SK-N-SH (cell line): ENCODE measurements around the gene RPF1. TPM values are rescaled to one million over a fixed set of nuclear protein-coding genes. Genes with fewer than 3 reads are reported as not detected.
A peak's percentile ranks its signal among the peaks of the same experiment; 100 is the strongest.

Experiments used
- CTCF ChIA-PET: fragments of 300-600, 350-600 bp; formaldehyde crosslinking; extraction: SDS; loops from one replicate; lab custom pipeline; 2021; lab: Yijun Ruan, JAX
- POLR2A ChIA-PET: fragments of 350-600 bp; sonication (Branson Sonifier 250); formaldehyde crosslinking; extraction: SDS; loops from one replicate; lab custom pipeline; 2020; ENCODE audit warnings: antibody characterized with exemption, inconsistent platforms; lab: Yijun Ruan, JAX
- DNase-seq: peaks from one replicate; pipeline ENCODE4 v3.0.0; 2012
- H2AFZ ChIP-seq: fragments of 200-600 bp; sonication (generic); 2 replicates; pipeline ENCODE4 v1.8.1; 2016; ENCODE audit warnings: antibody characterized with exemption, mild to moderate bottlenecking, low read depth
- H3F3A ChIP-seq: fragments of 200-600 bp; sonication (generic); replicated peaks from 2 replicates; pipeline ENCODE3; 2016; ENCODE audit warnings: antibody characterized with exemption, mild to moderate bottlenecking; ENCODE audit not compliant: insufficient read depth
- H3K27ac ChIP-seq, 2 experiments: fragments of 200-500 bp in 1 of 2; fragments of 200-600 bp in 1 of 2; sonication (Bioruptor generic) in 1 of 2; sonication (generic), shearing (Covaris generic) in 1 of 2; 2 replicates each; pipeline versions ENCODE4 v1.5.1 to v1.6.1; 2014 to 2016; ENCODE audit warnings: low read depth in 2 of 2, inconsistent platforms in 1 of 2, low read length in 1 of 2, mild to moderate bottlenecking in 1 of 2, mixed read lengths in 1 of 2
- H3K27me3 ChIP-seq: fragments of 200-600 bp; sonication (generic), shearing (Covaris generic); 2 replicates; pipeline ENCODE4 v1.6.1; 2016; ENCODE audit warnings: mixed run types; ENCODE audit not compliant: insufficient read depth
- H3K36me3 ChIP-seq, 2 experiments: fragments of 200-500 bp in 1 of 2; fragments of 200-600 bp in 1 of 2; sonication (Bioruptor generic) in 1 of 2; sonication (generic) in 1 of 2; replicated peaks in 1 of 2; 2 replicates each; pipeline versions ENCODE3 to v1.5.1; 2014 to 2016; ENCODE audit warnings: low read length in 1 of 2, mild to moderate bottlenecking in 1 of 2; ENCODE audit not compliant: insufficient read depth in 2 of 2, control insufficient read depth in 1 of 2
- H3K4me1 ChIP-seq, 2 experiments: fragments of 200-500 bp in 1 of 2; fragments of 200-600 bp in 1 of 2; sonication (Bioruptor generic) in 1 of 2; sonication (generic), shearing (Covaris generic) in 1 of 2; 2 replicates each; pipeline versions ENCODE4 v1.5.1 to v1.6.1; 2014 to 2016; ENCODE audit warnings: low read depth in 1 of 2, low read length in 1 of 2, mixed run types in 1 of 2; ENCODE audit not compliant: insufficient read depth in 2 of 2, control insufficient read depth in 1 of 2
- H3K4me2 ChIP-seq: fragments of 200-600 bp; sonication (generic), shearing (Covaris generic); 2 replicates; pipeline ENCODE4 v1.6.1; 2017; ENCODE audit warnings: mixed run types
- H3K4me3 ChIP-seq, 2 experiments: fragments of 200-500 bp in 1 of 2; fragments of 200-600 bp in 1 of 2; sonication (Bioruptor generic) in 1 of 2; sonication (generic), shearing (Covaris generic) in 1 of 2; 2 replicates each; pipeline versions ENCODE4 v1.5.1 to v1.8.1; 2014 to 2016; ENCODE audit warnings: low read depth in 2 of 2, inconsistent platforms in 1 of 2, low read length in 1 of 2, mild to moderate bottlenecking in 1 of 2, mixed read lengths in 1 of 2, moderate library complexity in 1 of 2
- H3K79me2 ChIP-seq: fragments of 200-600 bp; sonication (generic); 2 replicates; pipeline ENCODE4 v1.8.1; 2017; ENCODE audit warnings: mild to moderate bottlenecking; ENCODE audit not compliant: insufficient read depth
- H3K9ac ChIP-seq: fragments of 200-600 bp; sonication (generic); 2 replicates; pipeline ENCODE4 v1.6.1; 2017; ENCODE audit warnings: mixed run types
- H3K9me2 ChIP-seq: fragments of 200-600 bp; sonication (generic); 2 replicates; pipeline ENCODE4 v1.6.1; 2017; ENCODE audit warnings: mixed run types
- H3K9me3 ChIP-seq: fragments of 200-600 bp; sonication (generic); 2 replicates; pipeline ENCODE4 v1.6.1; 2017; ENCODE audit warnings: mixed run types, mild to moderate bottlenecking, moderate library complexity
- H4K20me1 ChIP-seq: fragments of 200-600 bp; sonication (generic); 2 replicates; pipeline ENCODE4 v1.6.1; 2017; ENCODE audit warnings: mild to moderate bottlenecking, mixed run types; ENCODE audit not compliant: insufficient read depth
- CHD2 ChIP-seq: fragments of 150-350 bp; IDR thresholded peaks from 2 replicates; pipeline ENCODE4 v1.6.1; 2018; ENCODE audit warnings: low read length; ENCODE audit not compliant: partially characterized antibody
- ELF1 ChIP-seq: IDR thresholded peaks from 2 replicates; pipeline ENCODE4 v1.4.0; 2012
- EZH2phosphoT487 ChIP-seq: fragments of 200-600 bp; sonication (generic); IDR thresholded peaks from 2 replicates; pipeline ENCODE4 v1.6.1; 2017; ENCODE audit warnings: low read depth, mixed run types, mild to moderate bottlenecking, antibody characterized with exemption, moderate library complexity, borderline replicate concordance
- GATA2 ChIP-seq: sonication (generic); formaldehyde crosslinking; IDR thresholded peaks from 2 replicates; pipeline ENCODE4 v1.5.0; 2020; ENCODE audit warnings: mild to moderate bottlenecking, missing genetic modification reagents
- JUND ChIP-seq: IDR thresholded peaks from 2 replicates; pipeline ENCODE4 v1.4.0; 2012
- MXI1 ChIP-seq: IDR thresholded peaks from 2 replicates; pipeline ENCODE4 v1.6.1; 2012; ENCODE audit warnings: mild to moderate bottlenecking, low read depth, low read length, improper control_type of control experiment
- NRF1 ChIP-seq: IDR thresholded peaks from 2 replicates; pipeline ENCODE4 v1.6.1; 2012; ENCODE audit warnings: low read depth, mild to moderate bottlenecking, low read length
- RAD21 ChIP-seq: IDR thresholded peaks from 2 replicates; pipeline ENCODE4 v1.6.1; 2012; ENCODE audit warnings: mild to moderate bottlenecking, low read length
- RCOR1 ChIP-seq: fragments of 150-350 bp; IDR thresholded peaks from 2 replicates; pipeline ENCODE4 v1.6.1; 2017; ENCODE audit warnings: antibody characterized with exemption, low read length
- RFX5 ChIP-seq: IDR thresholded peaks from 2 replicates; pipeline ENCODE4 v1.6.1; 2012; ENCODE audit warnings: mild to moderate bottlenecking, improper control_type of control experiment, low read length
- RXRA ChIP-seq: IDR thresholded peaks from 2 replicates; pipeline ENCODE4 v1.4.0; 2012; ENCODE audit warnings: low read depth, mild to moderate bottlenecking, borderline replicate concordance
- SIN3A ChIP-seq: IDR thresholded peaks from 2 replicates; pipeline ENCODE4 v1.6.1; 2012; ENCODE audit warnings: low read depth, mild to moderate bottlenecking, low read length, moderate library complexity, borderline replicate concordance
- TAF1 ChIP-seq: IDR thresholded peaks from 2 replicates; pipeline ENCODE4 v1.6.1; 2012; ENCODE audit warnings: low read depth, mild to moderate bottlenecking, low read length, moderate library complexity, borderline replicate concordance
- TEAD4 ChIP-seq: IDR thresholded peaks from 2 replicates; pipeline ENCODE4 v1.4.0; 2012; ENCODE audit warnings: mild to moderate bottlenecking, borderline replicate concordance; ENCODE audit not compliant: insufficient read depth
- USF2 ChIP-seq: fragments of 150-350 bp; IDR thresholded peaks from 2 replicates; pipeline ENCODE4 v1.6.1; 2017; ENCODE audit warnings: antibody characterized with exemption, low read length, low read depth, borderline replicate concordance
- YY1 ChIP-seq: IDR thresholded peaks from 2 replicates; pipeline ENCODE4 v1.4.0; 2012; ENCODE audit warnings: low read depth, mild to moderate bottlenecking
- WGBS: methylation state at CpG from one replicate; pipeline ENCODE4 v1.1.6; 2017; ENCODE audit warnings: low lambda C conversion rate; 5-methylcytosine and 5-hydroxymethylcytosine counted together
- polyA plus RNA-seq, 3 experiments: library from polyadenylated mRNA; depleted of rRNA; stranded (reverse); fragments of >200 nt; gene quantifications; 2 replicates each; pipeline ENCODE4 v1.2.3, GENCODE V29; 2012
- TF ChIP-seq, protein P1 (sequence below): IDR thresholded peaks from 2 replicates; pipeline ENCODE4 v1.4.0; 2012; ENCODE audit warnings: low read depth

The RPF1 gene
- polyA plus RNA-seq, 1 of the 3 experiments (the other 2 are of a cell fraction): 22.6 TPM

DNA sequence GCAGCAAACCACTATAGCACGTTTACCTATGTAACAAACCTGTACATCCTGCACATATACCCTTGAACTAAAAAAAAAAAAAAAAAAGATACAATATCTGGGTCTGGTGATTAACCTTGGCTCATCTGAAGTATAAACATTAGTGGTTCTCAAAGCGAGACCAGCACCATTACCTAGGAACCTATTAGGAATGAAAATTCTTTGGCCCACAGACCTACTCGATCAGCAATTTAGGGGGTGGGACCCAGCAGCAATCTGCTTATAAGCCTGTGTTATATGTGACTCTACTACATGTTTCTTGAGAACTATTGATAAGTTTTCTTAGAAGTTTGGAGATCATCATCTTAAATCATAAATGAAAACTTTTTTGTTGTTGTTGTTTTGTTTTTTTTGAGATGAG is 17.4 kb downstream of the RPF1 start:
- CTCF ChIA-PET: no interaction called here
- no peak overlapping the region for H2AFZ ChIP-seq
- peaks cover 84% of the 10 kb centered on the region in 2 experiments for H3K36me3 ChIP-seq
- WGBS: 80% methylated on average over 3 of the region's 3 CpGs
- TF ChIP-seq EZH2phosphoT487 (no peak), USF2 (no peak), TAF1 (no peak), RXRA (no peak), ELF1 (no peak), RCOR1 (no peak), RAD21 (no peak), NRF1 (no peak), YY1 (no peak), TEAD4 (no peak)
- TF ChIP-seq, all 33 proteins: peak for 0
- Histone ChIP-seq H4K20me1 (peaks cover 28% of the 10 kb centered on the region), H3K79me2 (peaks cover 44% of the 10 kb centered on the region), H3K27me3 (no peaks in the 10 kb centered on the region), H3K4me2 (no peak overlapping the region), H3K4me3 (no peak overlapping the region), H3K9ac (no peak overlapping the region), H3K9me2 (no peaks in the 10 kb centered on the region), H3K9me3 (no peaks in the 10 kb centered on the region), H3K4me1 (peaks cover 0 to 2% of the 10 kb centered on the region in 2 experiments; a peak in 1 of 4 replicates), H3F3A (peaks cover 33% of the 10 kb centered on the region), H3K27ac (no peak overlapping the region)
- POLR2A ChIA-PET: no interaction called here
- DNase-seq: no peak

DNA sequence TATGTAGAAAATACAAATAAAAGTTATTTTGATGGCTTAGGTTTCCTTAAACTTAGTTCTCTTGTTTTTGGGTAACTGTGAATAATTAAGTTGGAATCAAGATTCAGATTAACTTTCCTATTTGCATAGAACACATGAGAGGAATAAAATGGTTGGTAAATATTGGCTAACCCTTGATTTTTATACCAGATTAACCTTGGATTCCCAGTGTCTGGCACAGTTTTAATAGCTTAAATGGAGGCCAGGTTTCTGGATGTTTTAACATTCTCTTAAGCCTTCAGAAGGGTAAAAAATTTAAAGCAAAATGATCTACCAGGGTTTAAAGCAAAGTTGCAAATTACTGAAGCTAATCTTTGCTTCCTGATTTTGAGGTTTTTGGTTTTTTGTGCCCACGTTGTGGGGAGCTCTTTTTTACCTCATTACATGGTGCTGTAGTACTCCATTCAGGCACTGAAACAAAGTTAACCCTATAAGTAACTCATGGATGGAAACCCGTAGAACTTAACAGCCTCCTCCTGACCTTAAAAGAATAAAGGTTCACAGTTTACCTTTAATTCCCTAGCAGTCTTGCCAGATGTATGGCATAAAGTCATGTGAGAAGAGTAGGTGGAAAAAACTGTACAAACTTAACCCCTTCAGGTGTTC is 18.7 kb downstream of the RPF1 start:
- no peak overlapping the region for H3K4me2 ChIP-seq
- peaks cover 39% of the 10 kb centered on the region for H4K20me1 ChIP-seq
- ChIA-PET POLR2A (no interaction called here), CTCF (interaction anchor here (1.1 kb wide), 1 partner anchor 16 kb away, joined by 3 read pairs; no protein-coding TSS in a partner anchor)
- peaks cover 52% of the 10 kb centered on the region for H3K79me2 ChIP-seq
- no peak overlapping the region for H3K9ac ChIP-seq
- peak overlapping the region in 1 of 2 experiments; percentile 8; a peak in 1 of 4 replicates for H3K27ac ChIP-seq
- H3K9me2 ChIP-seq: no peaks in the 10 kb centered on the region
- H3K4me3 ChIP-seq: no peak overlapping the region
- no peaks in the 10 kb centered on the region for H3K27me3 ChIP-seq
- peaks cover 78 to 82% of the 10 kb centered on the region in 2 experiments for H3K36me3 ChIP-seq
- no peak for DNase-seq
- H2AFZ ChIP-seq: no peak overlapping the region
- H3K4me1 ChIP-seq: peaks cover 0 to 2% of the 10 kb centered on the region in 2 experiments; a peak in 1 of 4 replicates
- WGBS: 56% methylated on average over 2 of the region's 2 CpGs
- H3F3A ChIP-seq: peaks cover 33% of the 10 kb centered on the region
- TF ChIP-seq RCOR1 (no peak), MXI1 (no peak), SIN3A (no peak), RXRA (no peak), CHD2 (no peak), GATA2 (CRISPR knock-in tag) (no peak), RFX5 (no peak), JUND (no peak), ELF1 (no peak), EZH2phosphoT487 (no peak)
- TF ChIP-seq, protein P1, sequence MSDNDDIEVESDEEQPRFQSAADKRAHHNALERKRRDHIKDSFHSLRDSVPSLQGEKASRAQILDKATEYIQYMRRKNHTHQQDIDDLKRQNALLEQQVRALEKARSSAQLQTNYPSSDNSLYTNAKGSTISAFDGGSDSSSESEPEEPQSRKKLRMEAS: no peak
- H3K9me3 ChIP-seq: no peaks in the 10 kb centered on the region
